CD14-positive monocyte (primary cell): ENCODE data around the gene DUSP8. TPM values are rescaled to one million over a fixed set of nuclear protein-coding genes. Genes with fewer than 3 reads are reported as not detected.

Experiments
- DNase-seq, 3 donors: peaks; one replicate each; pipeline ENCODE4 v3.0.0-alpha.2; 2011 to 2022
- H2AFZ ChIP-seq: 2 replicates; pipeline ENCODE4 v1.6.0; 2012; ENCODE audit warnings: mild to moderate bottlenecking, low read depth, low read length, inconsistent platforms; ENCODE audit not compliant: insufficient read depth, poor library complexity, severe bottlenecking
- H3K27ac ChIP-seq, 2 donors: 1 replicate in 1 of 2; 2 replicates in 1 of 2; pipeline ENCODE4 v1.5.1; 2012 to 2013; ENCODE audit warnings: low read length in 2 of 2, control low read depth in 1 of 2, inconsistent platforms in 1 of 2, low read depth in 1 of 2, mild to moderate bottlenecking in 1 of 2
- H3K27me3 ChIP-seq, 2 donors: one replicate each; pipeline versions ENCODE4 v1.6.0 to v1.6.1; 2011 to 2013; ENCODE audit warnings: low read length in 2 of 2; ENCODE audit not compliant: control insufficient read depth in 2 of 2, insufficient read depth in 2 of 2
- H3K36me3 ChIP-seq, 2 donors: replicated peaks in 1 of 2; 1 replicate in 1 of 2; 2 replicates in 1 of 2; pipeline versions ENCODE4 v1.5.1 to v1.6.1; 2012 to 2013; ENCODE audit warnings: low read length in 2 of 2, control low read depth in 1 of 2, inconsistent platforms in 1 of 2, mild to moderate bottlenecking in 1 of 2; ENCODE audit not compliant: insufficient read depth in 2 of 2, control insufficient read depth in 1 of 2
- H3K4me1 ChIP-seq, 2 donors: 1 replicate in 1 of 2; 2 replicates in 1 of 2; pipeline versions ENCODE4 v1.5.1 to v1.6.1; 2012 to 2013; ENCODE audit warnings: low read length in 2 of 2, control low read depth in 1 of 2, inconsistent platforms in 1 of 2, mild to moderate bottlenecking in 1 of 2, moderate library complexity in 1 of 2; ENCODE audit not compliant: insufficient read depth in 2 of 2, control insufficient read depth in 1 of 2
- H3K4me2 ChIP-seq: replicated peaks from 2 replicates; pipeline ENCODE3; 2012; ENCODE audit warnings: low read length, moderate library complexity, mild to moderate bottlenecking; ENCODE audit not compliant: poor library complexity, severe bottlenecking; ENCODE audit errors: extremely low read depth
- H3K4me3 ChIP-seq, 3 experiments: fragments of 200-600 bp in 1 of 3; sonication (generic) in 1 of 3; replicated peaks in 1 of 3; 1 replicate in 2 of 3; 2 replicates in 1 of 3; pipeline ENCODE4 v1.5.1; 2011 to 2013; ENCODE audit warnings: low read length in 3 of 3, mild to moderate bottlenecking in 3 of 3, control low read depth in 2 of 3, low read depth in 2 of 3, inconsistent platforms in 1 of 3, moderate library complexity in 1 of 3
- H3K79me2 ChIP-seq: 2 replicates; pipeline ENCODE4 v1.6.0; 2012; ENCODE audit warnings: mild to moderate bottlenecking, control low read depth, inconsistent platforms, low read length, moderate library complexity; ENCODE audit not compliant: insufficient read depth
- H3K9ac ChIP-seq: 2 replicates; pipeline ENCODE4 v1.6.0; 2017; ENCODE audit warnings: low read length, mild to moderate bottlenecking; ENCODE audit not compliant: insufficient read depth, poor library complexity, severe bottlenecking
- H3K9me3 ChIP-seq, 2 donors: replicated peaks in 1 of 2; 1 replicate in 1 of 2; 2 replicates in 1 of 2; pipeline versions ENCODE4 v1.5.1 to v1.6.1; 2012 to 2013; ENCODE audit warnings: low read length in 2 of 2, control low read depth in 1 of 2; ENCODE audit not compliant: control insufficient read depth in 1 of 2, insufficient read depth in 1 of 2
- H4K20me1 ChIP-seq: 2 replicates; pipeline ENCODE4 v1.6.0; 2012; ENCODE audit warnings: mild to moderate bottlenecking, low read length, control low read depth, moderate library complexity; ENCODE audit not compliant: insufficient read depth
- H3K27ac Mint-ChIP-seq, 7 donors: one replicate each; pipeline ENCODE4 v1.8.0; 2020; ENCODE audit warnings: mild to moderate bottlenecking in 7 of 7, mixed read lengths in 7 of 7, moderate library complexity in 6 of 7, inconsistent platforms in 2 of 7
- H3K27me3 Mint-ChIP-seq, 3 donors: one replicate each; pipeline ENCODE4 v1.8.0; 2021 to 2022; ENCODE audit warnings: low read depth in 3 of 3, mild to moderate bottlenecking in 3 of 3, mixed read lengths in 3 of 3, moderate library complexity in 3 of 3, inconsistent platforms in 1 of 3
- H3K36me3 Mint-ChIP-seq, 2 donors: one replicate each; pipeline ENCODE4 v1.8.0; 2020; ENCODE audit warnings: mixed read lengths in 2 of 2, inconsistent platforms in 1 of 2, mild to moderate bottlenecking in 1 of 2
- H3K4me1 Mint-ChIP-seq: one replicate; pipeline ENCODE4 v1.8.0; 2020; ENCODE audit warnings: mild to moderate bottlenecking, mixed read lengths
- H3K4me3 Mint-ChIP-seq, 2 donors: one replicate each; pipeline ENCODE4 v1.8.0; 2020; ENCODE audit warnings: mild to moderate bottlenecking in 2 of 2, mixed read lengths in 2 of 2, moderate library complexity in 1 of 2
- H3K9me3 Mint-ChIP-seq, 7 donors: one replicate each; pipeline ENCODE4 v1.8.0; 2020 to 2022; ENCODE audit warnings: mixed read lengths in 7 of 7, mild to moderate bottlenecking in 6 of 7, moderate library complexity in 6 of 7, inconsistent platforms in 2 of 7
- WGBS: methylation state at CpG from one replicate; pipeline ENCODE4 v1.1.5; 2013; ENCODE audit warnings: missing lambda C conversion rate; ENCODE audit not compliant: insufficient coverage; 5-methylcytosine and 5-hydroxymethylcytosine counted together
- intact Hi-C, 2 donors: fragments of 100-400 bp; cut with micrococcal nuclease; formaldehyde crosslinking; loops; one replicate each; pipeline versions ENCODE4 v1.15.0 to v1.15.1; 2023
- polyA plus RNA-seq, 3 donors: library from polyadenylated mRNA; depleted of rRNA in 1 of 3; unstranded in 2 of 3; stranded (reverse) in 1 of 3; fragments of 300-500 nt in 2 of 3; fragments of >200 nt in 1 of 3; fragmentation: Illumina TruSeq in 2 of 3; gene quantifications; 1 replicate in 2 of 3; 2 replicates in 1 of 3; pipeline ENCODE4 v1.2.3, GENCODE V29; 2012 to 2021
- TF ChIP-seq, protein P1 (sequence below): fragments of 200-600 bp; IDR thresholded peaks from one replicate; pipeline ENCODE4 v1.8.0; 2022; ENCODE audit warnings: antibody characterized with exemption, mild to moderate bottlenecking

Gene DUSP8
- polyA plus RNA-seq, 3 donors = 0.61 TPM; not detected in 2

DNA sequence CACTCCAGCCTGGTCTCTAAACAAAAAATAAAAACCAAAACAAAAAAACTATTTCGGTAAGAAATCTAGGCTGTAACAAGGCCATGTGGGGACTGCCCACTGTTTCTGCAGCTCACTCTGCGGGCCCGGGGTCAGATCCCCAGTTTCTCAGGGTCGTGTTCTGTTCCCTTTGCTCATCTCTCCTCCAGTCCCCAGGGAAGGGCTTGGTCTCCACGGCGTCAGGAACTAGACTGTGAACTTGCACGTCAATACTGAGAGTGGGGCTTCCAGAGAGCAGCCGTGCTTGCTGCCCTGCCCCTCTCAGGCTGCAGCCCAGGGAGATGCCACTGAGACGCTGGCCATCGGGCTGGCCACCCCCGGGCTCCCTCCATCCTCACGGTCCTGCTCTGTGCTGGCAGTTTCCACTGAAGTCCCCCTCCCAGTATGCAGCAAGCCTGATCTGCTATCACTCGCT, 51.8 kb downstream of the DUSP8 start:
- intact Hi-C loops = no loop called here
- H3K4me2 ChIP-seq = no peak overlapping the region
- no peak overlapping the region for H3K27ac ChIP-seq
- peaks cover 9% of the 10 kb centered on the region for H3K4me1 Mint-ChIP-seq
- H3K4me3 ChIP-seq = no peak overlapping the region
- peaks cover 4 to 16% of the 10 kb centered on the region in 2 donors for H3K36me3 Mint-ChIP-seq
- no peak overlapping the region for H3K27ac Mint-ChIP-seq
- 95% methylated on average over 13 of the region's 13 CpGs for WGBS
- no peak overlapping the region for H3K9ac ChIP-seq
- H3K27me3 Mint-ChIP-seq = peaks cover 0 to 1% (median 0%) of the 10 kb centered on the region in 3 donors
- H3K27me3 ChIP-seq = no peaks in the 10 kb centered on the region
- H3K4me3 Mint-ChIP-seq = no peak overlapping the region
- peaks cover 2 to 4% of the 10 kb centered on the region in 2 donors for H3K36me3 ChIP-seq
- peaks cover 87% of the 10 kb centered on the region for H3K79me2 ChIP-seq
- H3K9me3 Mint-ChIP-seq = no peaks in the 10 kb centered on the region
- TF ChIP-seq, protein P1, sequence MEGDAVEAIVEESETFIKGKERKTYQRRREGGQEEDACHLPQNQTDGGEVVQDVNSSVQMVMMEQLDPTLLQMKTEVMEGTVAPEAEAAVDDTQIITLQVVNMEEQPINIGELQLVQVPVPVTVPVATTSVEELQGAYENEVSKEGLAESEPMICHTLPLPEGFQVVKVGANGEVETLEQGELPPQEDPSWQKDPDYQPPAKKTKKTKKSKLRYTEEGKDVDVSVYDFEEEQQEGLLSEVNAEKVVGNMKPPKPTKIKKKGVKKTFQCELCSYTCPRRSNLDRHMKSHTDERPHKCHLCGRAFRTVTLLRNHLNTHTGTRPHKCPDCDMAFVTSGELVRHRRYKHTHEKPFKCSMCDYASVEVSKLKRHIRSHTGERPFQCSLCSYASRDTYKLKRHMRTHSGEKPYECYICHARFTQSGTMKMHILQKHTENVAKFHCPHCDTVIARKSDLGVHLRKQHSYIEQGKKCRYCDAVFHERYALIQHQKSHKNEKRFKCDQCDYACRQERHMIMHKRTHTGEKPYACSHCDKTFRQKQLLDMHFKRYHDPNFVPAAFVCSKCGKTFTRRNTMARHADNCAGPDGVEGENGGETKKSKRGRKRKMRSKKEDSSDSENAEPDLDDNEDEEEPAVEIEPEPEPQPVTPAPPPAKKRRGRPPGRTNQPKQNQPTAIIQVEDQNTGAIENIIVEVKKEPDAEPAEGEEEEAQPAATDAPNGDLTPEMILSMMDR = no peak
- peaks cover 100% of the 10 kb centered on the region for H4K20me1 ChIP-seq
- no peak for DNase-seq
- H2AFZ ChIP-seq = no peak overlapping the region
- H3K9me3 ChIP-seq = no peaks in the 10 kb centered on the region
- no peaks in the 10 kb centered on the region for H3K4me1 ChIP-seq

GRCh38 chr11:1519028-1520010, 52.8 kb downstream of the DUSP8 start:
- Histone ChIP-seq H3K79me2 (peaks cover 87% of the 10 kb centered on the region), H3K36me3 (peaks cover 0 to 2% of the 10 kb centered on the region in 2 donors), H3K27me3 (no peaks in the 10 kb centered on the region), H3K27ac (no peak overlapping the region), H4K20me1 (peaks cover 100% of the 10 kb centered on the region), H3K4me3 (no peak overlapping the region), H3K9me3 (no peaks in the 10 kb centered on the region), H2AFZ (no peak overlapping the region), H3K4me1 (no peaks in the 10 kb centered on the region), H3K4me2 (no peak overlapping the region), H3K9ac (no peak overlapping the region)
- TF ChIP-seq, protein P1 = no peak
- peaks cover 7 to 17% of the 10 kb centered on the region in 2 donors for H3K36me3 Mint-ChIP-seq
- intact Hi-C loops = loop anchor here (5.0 kb wide), 2 partner anchors 222 to 227 kb away; no protein-coding TSS in a partner anchor
- no peak overlapping the region for H3K27ac Mint-ChIP-seq
- DNase-seq = no peak
- no peaks in the 10 kb centered on the region for H3K9me3 Mint-ChIP-seq
- H3K27me3 Mint-ChIP-seq = peaks cover 0 to 1% (median 0%) of the 10 kb centered on the region in 3 donors
- peaks cover 9% of the 10 kb centered on the region for H3K4me1 Mint-ChIP-seq
- WGBS = 94% methylated on average over 10 of the region's 17 CpGs
- H3K4me3 Mint-ChIP-seq = no peak overlapping the region
